Hematopoietic multipotent progenitor cell treated with erythropoietin and hydrocortisone succinate and interleukin-3 and kit ligand, for 8 days (in vitro differentiated cells): ENCODE data around the gene USP19.

Source experiments
- DNase-seq: peaks from one replicate; pipeline ENCODE4 v3.0.0-alpha.2; 2015

The USP19 gene

GRCh38 chr3:49098429-49098828 is 22.2 kb downstream of the USP19 start:
- peak; percentile 75 for DNase-seq

GRCh38 chr3:49093853-49094767 is 26.5 kb downstream of the USP19 start, which contains the start of gene QRICH1:
QRICH1 (minus strand) TSS chr3:49094071; CDS start chr3:49077017, 17,054 bp downstream.
- peak; percentile 99 for DNase-seq

- peak; percentile 88 for DNase-seq
These were observed 27.4 kb downstream of the USP19 start for GRCh38 chr3:49092938-49093852.

GRCh38 chr3:49081429-49081828 is 39.2 kb downstream of the USP19 start:
- DNase-seq, result no peak

GRCh38 chr3:49079270-49079669 is 41.4 kb downstream of the USP19 start:
- no peak for DNase-seq

GRCh38 chr3:49076646-49077045 is 44.0 kb downstream of the USP19 start:
- DNase-seq, result no peak

- DNase-seq, result no peak
These were observed 44.5 kb downstream of the USP19 start for GRCh38 chr3:49076116-49076515.
